Measurements from ENCODE around the gene TMEM132D.

DNA sequence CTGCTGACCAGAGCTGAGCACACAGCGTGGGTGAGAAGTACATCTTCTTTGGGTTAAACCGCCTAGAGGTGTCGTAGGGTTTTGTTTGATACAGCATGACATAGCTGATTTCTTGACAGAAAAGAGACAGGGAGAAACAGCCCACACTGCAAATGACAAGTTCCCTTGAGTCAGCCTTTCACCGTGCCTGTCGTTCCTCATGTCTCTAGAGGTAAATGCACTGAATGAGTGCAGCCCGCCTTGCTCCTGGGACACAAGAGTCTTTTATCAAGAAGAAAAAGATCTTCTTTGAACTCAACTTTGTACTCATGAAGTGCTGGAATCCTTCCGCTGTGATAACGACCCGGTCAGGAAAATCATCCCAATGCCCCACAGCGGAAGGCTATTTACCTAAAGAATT, 77.6 kb downstream of the TMEM132D start:
- TF ChIP-seq, protein P1, sequence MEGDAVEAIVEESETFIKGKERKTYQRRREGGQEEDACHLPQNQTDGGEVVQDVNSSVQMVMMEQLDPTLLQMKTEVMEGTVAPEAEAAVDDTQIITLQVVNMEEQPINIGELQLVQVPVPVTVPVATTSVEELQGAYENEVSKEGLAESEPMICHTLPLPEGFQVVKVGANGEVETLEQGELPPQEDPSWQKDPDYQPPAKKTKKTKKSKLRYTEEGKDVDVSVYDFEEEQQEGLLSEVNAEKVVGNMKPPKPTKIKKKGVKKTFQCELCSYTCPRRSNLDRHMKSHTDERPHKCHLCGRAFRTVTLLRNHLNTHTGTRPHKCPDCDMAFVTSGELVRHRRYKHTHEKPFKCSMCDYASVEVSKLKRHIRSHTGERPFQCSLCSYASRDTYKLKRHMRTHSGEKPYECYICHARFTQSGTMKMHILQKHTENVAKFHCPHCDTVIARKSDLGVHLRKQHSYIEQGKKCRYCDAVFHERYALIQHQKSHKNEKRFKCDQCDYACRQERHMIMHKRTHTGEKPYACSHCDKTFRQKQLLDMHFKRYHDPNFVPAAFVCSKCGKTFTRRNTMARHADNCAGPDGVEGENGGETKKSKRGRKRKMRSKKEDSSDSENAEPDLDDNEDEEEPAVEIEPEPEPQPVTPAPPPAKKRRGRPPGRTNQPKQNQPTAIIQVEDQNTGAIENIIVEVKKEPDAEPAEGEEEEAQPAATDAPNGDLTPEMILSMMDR (IDR thresholded peaks at IDR 0.05) = no peak
- no peak for TF ChIP-seq EP300 (IDR thresholded peaks at IDR 0.05)
- TF ChIP-seq POLR2A (IDR thresholded peaks at IDR 0.05) = no peak
- no peak for TF ChIP-seq POLR2AphosphoS5 (IDR thresholded peaks at IDR 0.05)

All from gastroesophageal sphincter (tissue), 3 donors.